OCI-LY7 (cell line): ENCODE results near the gene VWA2.

Experiments
- CTCF ChIP-seq: fragments of 200-600 bp; sonication (generic); conservative IDR thresholded peaks from 2 replicates; pipeline ENCODE4 v1.5.1; 2014; ENCODE audit warnings: mild to moderate bottlenecking, antibody characterized with exemption, low read length, moderate library complexity, mixed read lengths
- EZH2phosphoT487 ChIP-seq: fragments of 200-600 bp; sonication (generic); IDR thresholded peaks from 2 replicates; pipeline ENCODE4 v1.6.1; 2018; ENCODE audit warnings: low read depth, borderline replicate concordance, mild to moderate bottlenecking, mixed run types, antibody characterized with exemption, low read length, moderate library complexity, mixed read lengths

- TF ChIP-seq CTCF (no peak), EZH2phosphoT487 (no peak)
Observed at GRCh38 chr10:114274616-114275453, 35.8 kb downstream of the VWA2 start.
